Loucy (cell line): ENCODE measurements around the gene KIFAP3.
A peak's percentile ranks its signal among the peaks of the same experiment; 100 is the strongest.

Source experiments
- H2AFZ ChIP-seq: fragments of 200-600 bp; sonication (generic); 2 replicates; pipeline ENCODE4 v1.6.0; 2016; ENCODE audit warnings: antibody characterized with exemption, mild to moderate bottlenecking, low read length, moderate library complexity
- H3F3A ChIP-seq: fragments of 200-600 bp; 2 replicates; pipeline ENCODE4 v1.6.0; 2016; ENCODE audit warnings: antibody characterized with exemption, low read depth, mild to moderate bottlenecking
- H3K27me3 ChIP-seq: fragments of 200-600 bp; sonication (generic); 2 replicates; pipeline ENCODE4 v1.6.1; 2014; ENCODE audit warnings: low read length, mild to moderate bottlenecking; ENCODE audit not compliant: insufficient read depth, poor library complexity, severe bottlenecking
- H3K36me3 ChIP-seq: fragments of 200-600 bp; sonication (generic); 2 replicates; pipeline ENCODE4 v1.6.1; 2016; ENCODE audit warnings: low read length; ENCODE audit not compliant: insufficient read depth
- H3K4me1 ChIP-seq: fragments of 200-600 bp; sonication (generic); 2 replicates; pipeline ENCODE4 v1.5.1; 2014; ENCODE audit warnings: low read length, mild to moderate bottlenecking; ENCODE audit not compliant: insufficient read depth, poor library complexity, severe bottlenecking
- H3K4me2 ChIP-seq: fragments of 200-600 bp; sonication (generic); 2 replicates; pipeline ENCODE4 v1.6.0; 2014; ENCODE audit warnings: antibody characterized with exemption, low read length, low read depth, mild to moderate bottlenecking; ENCODE audit not compliant: poor library complexity, severe bottlenecking
- H3K4me3 ChIP-seq: fragments of 200-600 bp; sonication (generic); 2 replicates; pipeline ENCODE4 v1.5.1; 2014; ENCODE audit warnings: low read length, mild to moderate bottlenecking, mixed read lengths; ENCODE audit not compliant: poor library complexity, severe bottlenecking
- H3K79me2 ChIP-seq: fragments of 200-600 bp; sonication (generic); 2 replicates; pipeline ENCODE4 v1.6.1; 2014; ENCODE audit warnings: low read length; ENCODE audit not compliant: insufficient read depth
- H3K9ac ChIP-seq: fragments of 200-600 bp; sonication (generic); 2 replicates; pipeline ENCODE4 v1.6.0; 2014; ENCODE audit warnings: mild to moderate bottlenecking, low read depth, low read length, moderate library complexity; ENCODE audit not compliant: poor library complexity, severe bottlenecking
- H3K9me2 ChIP-seq: fragments of 200-600 bp; sonication (generic); replicated peaks from 2 replicates; pipeline ENCODE4 v1.6.1; 2016; ENCODE audit warnings: low read depth, low read length, mixed read lengths
- H3K9me3 ChIP-seq: fragments of 200-600 bp; sonication (generic); 2 replicates; pipeline ENCODE4 v1.6.1; 2014; ENCODE audit warnings: mild to moderate bottlenecking, antibody characterized with exemption, low read length, low read depth; ENCODE audit not compliant: insufficient read depth
- H4K20me1 ChIP-seq: fragments of 200-600 bp; sonication (generic); 2 replicates; pipeline ENCODE4 v1.6.0; 2014; ENCODE audit warnings: antibody characterized with exemption, low read length, mild to moderate bottlenecking; ENCODE audit not compliant: insufficient read depth, poor library complexity, severe bottlenecking
- EZH2phosphoT487 ChIP-seq: fragments of 200-600 bp; IDR thresholded peaks from 2 replicates; pipeline ENCODE4 v1.6.1; 2018; ENCODE audit warnings: antibody characterized with exemption, mild to moderate bottlenecking, moderate library complexity, borderline replicate concordance
- TF ChIP-seq, protein P1 (sequence below): fragments of 200-600 bp; sonication (generic); conservative IDR thresholded peaks from 2 replicates; pipeline ENCODE4 v1.5.1; 2014; ENCODE audit warnings: mild to moderate bottlenecking, antibody characterized with exemption, low read length

KIFAP3 gene

GRCh38 chr1:169925505-169926482 lies 148.7 kb downstream of the KIFAP3 start:
- no peak overlapping the region for H3K9ac ChIP-seq
- H3K9me3 ChIP-seq, result no peaks in the 10 kb centered on the region
- no peaks in the 10 kb centered on the region for H3K79me2 ChIP-seq
- H3K4me1 ChIP-seq, result peaks cover 6% of the 10 kb centered on the region
- no peaks in the 10 kb centered on the region for H3K9me2 ChIP-seq
- no peaks in the 10 kb centered on the region for H3K36me3 ChIP-seq
- peak overlapping the region; percentile 21 for H3K4me2 ChIP-seq
- no peaks in the 10 kb centered on the region for H3K27me3 ChIP-seq
- H3K4me3 ChIP-seq, result no peak overlapping the region
- H2AFZ ChIP-seq, result no peak overlapping the region
- TF ChIP-seq, protein P1, sequence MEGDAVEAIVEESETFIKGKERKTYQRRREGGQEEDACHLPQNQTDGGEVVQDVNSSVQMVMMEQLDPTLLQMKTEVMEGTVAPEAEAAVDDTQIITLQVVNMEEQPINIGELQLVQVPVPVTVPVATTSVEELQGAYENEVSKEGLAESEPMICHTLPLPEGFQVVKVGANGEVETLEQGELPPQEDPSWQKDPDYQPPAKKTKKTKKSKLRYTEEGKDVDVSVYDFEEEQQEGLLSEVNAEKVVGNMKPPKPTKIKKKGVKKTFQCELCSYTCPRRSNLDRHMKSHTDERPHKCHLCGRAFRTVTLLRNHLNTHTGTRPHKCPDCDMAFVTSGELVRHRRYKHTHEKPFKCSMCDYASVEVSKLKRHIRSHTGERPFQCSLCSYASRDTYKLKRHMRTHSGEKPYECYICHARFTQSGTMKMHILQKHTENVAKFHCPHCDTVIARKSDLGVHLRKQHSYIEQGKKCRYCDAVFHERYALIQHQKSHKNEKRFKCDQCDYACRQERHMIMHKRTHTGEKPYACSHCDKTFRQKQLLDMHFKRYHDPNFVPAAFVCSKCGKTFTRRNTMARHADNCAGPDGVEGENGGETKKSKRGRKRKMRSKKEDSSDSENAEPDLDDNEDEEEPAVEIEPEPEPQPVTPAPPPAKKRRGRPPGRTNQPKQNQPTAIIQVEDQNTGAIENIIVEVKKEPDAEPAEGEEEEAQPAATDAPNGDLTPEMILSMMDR, result no peak
- no peak for TF ChIP-seq EZH2phosphoT487
- no peaks in the 10 kb centered on the region for H3F3A ChIP-seq
- H4K20me1 ChIP-seq, result no peaks in the 10 kb centered on the region

DNA sequence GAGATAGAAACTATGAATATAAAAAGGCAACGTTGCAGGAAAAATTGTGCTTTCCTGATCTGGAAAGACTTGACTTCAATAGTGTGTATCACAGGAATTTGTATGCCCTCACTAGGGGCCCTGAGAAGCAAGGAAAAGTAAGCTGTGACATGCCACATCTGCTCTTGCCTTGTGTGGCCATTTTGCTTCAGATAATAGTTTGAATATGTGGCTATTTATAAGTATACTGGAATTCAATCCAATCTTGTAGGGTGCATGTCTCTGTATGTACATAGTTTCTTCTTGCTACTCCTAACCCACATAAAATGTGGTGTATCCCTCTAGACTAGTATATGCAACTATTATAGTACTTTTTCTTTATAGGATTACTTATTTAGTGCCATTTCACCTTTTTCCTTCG lies 149.7 kb downstream of the KIFAP3 start:
- Histone ChIP-seq H3K4me2 (no peak overlapping the region), H3F3A (no peaks in the 10 kb centered on the region), H3K9me2 (no peaks in the 10 kb centered on the region), H3K4me1 (peaks cover 6% of the 10 kb centered on the region), H3K27me3 (no peaks in the 10 kb centered on the region), H3K4me3 (no peak overlapping the region), H3K36me3 (no peaks in the 10 kb centered on the region), H3K9ac (no peak overlapping the region), H2AFZ (no peak overlapping the region), H4K20me1 (no peaks in the 10 kb centered on the region), H3K79me2 (no peaks in the 10 kb centered on the region), H3K9me3 (no peaks in the 10 kb centered on the region)
- TF ChIP-seq, protein P1, result no peak
- no peak for TF ChIP-seq EZH2phosphoT487

GRCh38 chr1:169924063-169924462 lies 150.4 kb downstream of the KIFAP3 start:
- no peaks in the 10 kb centered on the region for H3K9me2 ChIP-seq
- no peaks in the 10 kb centered on the region for H3F3A ChIP-seq
- no peak overlapping the region for H2AFZ ChIP-seq
- no peaks in the 10 kb centered on the region for H4K20me1 ChIP-seq
- no peak overlapping the region for H3K4me2 ChIP-seq
- H3K9me3 ChIP-seq, result no peaks in the 10 kb centered on the region
- H3K27me3 ChIP-seq, result no peaks in the 10 kb centered on the region
- H3K4me3 ChIP-seq, result no peak overlapping the region
- no peaks in the 10 kb centered on the region for H3K79me2 ChIP-seq
- TF ChIP-seq EZH2phosphoT487, result no peak
- TF ChIP-seq, protein P1, result no peak
- H3K4me1 ChIP-seq, result peaks cover 6% of the 10 kb centered on the region
- no peaks in the 10 kb centered on the region for H3K36me3 ChIP-seq
- no peak overlapping the region for H3K9ac ChIP-seq
